Keratinocyte (primary cell): ENCODE measurements around the gene ALCAM. TPM values are rescaled to one million over a fixed set of nuclear protein-coding genes. Genes with fewer than 3 reads are reported as not detected.
A peak's percentile ranks its signal among the peaks of the same experiment; 100 is the strongest.

Source experiments
- DNase-seq: peaks from one replicate; pipeline ENCODE4 v3.0.0-alpha.2; 2011; ENCODE audit warnings: low read depth, missing footprints, low spot score
- FAIRE-seq: peaks from 2 replicates; lab custom pipeline; 2011; peaks lifted over from hg19 to GRCh38; lab: Jason Lieb, UNC
- H2AFZ ChIP-seq: 2 replicates; pipeline ENCODE4 v1.6.0; 2012; ENCODE audit warnings: low read length, control low read depth, inconsistent platforms; ENCODE audit not compliant: control insufficient read depth
- H3K27ac ChIP-seq: 2 replicates; pipeline ENCODE4 v1.5.1; 2011; ENCODE audit warnings: low read length; ENCODE audit not compliant: control insufficient read depth, insufficient read depth
- H3K27me3 ChIP-seq: 3 replicates; pipeline ENCODE4 v1.6.0; 2011; ENCODE audit warnings: low read length; ENCODE audit not compliant: control insufficient read depth, insufficient read depth; ENCODE audit errors: extremely low read depth
- H3K36me3 ChIP-seq, 2 experiments: 2 replicates in 1 of 2; 3 replicates in 1 of 2; pipeline ENCODE4 v1.5.1; 2011; ENCODE audit warnings: low read length in 2 of 2, mild to moderate bottlenecking in 1 of 2; ENCODE audit not compliant: control insufficient read depth in 2 of 2, insufficient read depth in 2 of 2; ENCODE audit errors: extremely low read depth in 1 of 2
- H3K4me1 ChIP-seq: 3 replicates; pipeline ENCODE4 v1.5.1; 2011; ENCODE audit warnings: low read length; ENCODE audit not compliant: control insufficient read depth, insufficient read depth; ENCODE audit errors: extremely low read depth
- H3K4me2 ChIP-seq: 3 replicates; pipeline ENCODE4 v1.6.0; 2011; ENCODE audit warnings: low read depth, low read length; ENCODE audit not compliant: control insufficient read depth, insufficient read depth; ENCODE audit errors: extremely low read depth
- H3K4me3 ChIP-seq, 3 experiments: fragments of 200-600 bp in 1 of 3; sonication (generic) in 1 of 3; 2 replicates in 2 of 3; 3 replicates in 1 of 3; pipeline ENCODE4 v1.5.1; 2011 to 2016; ENCODE audit warnings: low read length in 3 of 3, mild to moderate bottlenecking in 3 of 3, control low read depth in 2 of 3, inconsistent platforms in 1 of 3, low read depth in 1 of 3, mixed read lengths in 1 of 3, mixed run types in 1 of 3, moderate library complexity in 1 of 3; ENCODE audit not compliant: control insufficient read depth in 2 of 3, insufficient read depth in 2 of 3; ENCODE audit errors: extremely low read depth in 1 of 3
- H3K79me2 ChIP-seq: 2 replicates; pipeline ENCODE4 v1.6.0; 2012; ENCODE audit warnings: low read length; ENCODE audit not compliant: control insufficient read depth, insufficient read depth
- H3K9ac ChIP-seq: 3 replicates; pipeline ENCODE4 v1.6.0; 2011; ENCODE audit warnings: low read length; ENCODE audit not compliant: control insufficient read depth, insufficient read depth; ENCODE audit errors: extremely low read depth
- H3K9me1 ChIP-seq: 3 replicates; pipeline ENCODE4 v1.6.0; 2011; ENCODE audit warnings: low read length; ENCODE audit not compliant: control insufficient read depth, insufficient read depth; ENCODE audit errors: extremely low read depth
- H3K9me3 ChIP-seq: 2 replicates; pipeline ENCODE4 v1.5.1; 2012; ENCODE audit warnings: low read depth, low read length; ENCODE audit not compliant: control insufficient read depth
- H4K20me1 ChIP-seq: 3 replicates; pipeline ENCODE4 v1.6.0; 2011; ENCODE audit warnings: low read length; ENCODE audit not compliant: control insufficient read depth, insufficient read depth; ENCODE audit errors: extremely low read depth
- CTCF ChIP-seq, 3 experiments: IDR thresholded peaks in 1 of 3; conservative IDR thresholded peaks in 1 of 3; optimal IDR thresholded peaks in 1 of 3; 2 replicates in 2 of 3; 3 replicates in 1 of 3; pipeline versions ENCODE3 to v1.5.1; 2011; ENCODE audit warnings: low read length in 3 of 3, mild to moderate bottlenecking in 3 of 3, moderate library complexity in 2 of 3, control low read depth in 1 of 3, inconsistent platforms in 1 of 3; ENCODE audit not compliant: insufficient read depth in 2 of 3; ENCODE audit errors: extremely low read depth in 1 of 3
- EZH2 ChIP-seq: IDR thresholded peaks from one replicate; pipeline ENCODE4 v1.6.1; 2012; ENCODE audit warnings: inconsistent platforms, mild to moderate bottlenecking, low read length, moderate library complexity
- dilution Hi-C: fragments of 300-500 bp; cut with MboI; formaldehyde crosslinking; loops from one replicate; pipeline ENCODE4 v1.7.0; 2020; ENCODE audit warnings: low sequenced_read_pairs; ENCODE audit not compliant: extremely low pct_ligation_motif_present
- polyA plus RNA-seq, 5 experiments: library from polyadenylated mRNA; depleted of rRNA in 3 of 5; stranded (reverse) in 3 of 5; stranded (forward) in 1 of 5; unstranded in 1 of 5; fragments of >200 nt; gene quantifications; 1 replicate in 1 of 5; 2 replicates in 3 of 5; 3 replicates in 1 of 5; pipeline versions ENCODE4 v1.2.1 to v1.2.3, GENCODE V29; 2011 to 2012; ENCODE audit warnings: missing spikeins in 2 of 5, low read depth in 1 of 5, low replicate concordance in 1 of 5

Gene ALCAM
- polyA plus RNA-seq, 1 donor (not counting 4 experiments of a cell fraction or from before 2014, with no cell fraction given), result 71.3 TPM

DNA sequence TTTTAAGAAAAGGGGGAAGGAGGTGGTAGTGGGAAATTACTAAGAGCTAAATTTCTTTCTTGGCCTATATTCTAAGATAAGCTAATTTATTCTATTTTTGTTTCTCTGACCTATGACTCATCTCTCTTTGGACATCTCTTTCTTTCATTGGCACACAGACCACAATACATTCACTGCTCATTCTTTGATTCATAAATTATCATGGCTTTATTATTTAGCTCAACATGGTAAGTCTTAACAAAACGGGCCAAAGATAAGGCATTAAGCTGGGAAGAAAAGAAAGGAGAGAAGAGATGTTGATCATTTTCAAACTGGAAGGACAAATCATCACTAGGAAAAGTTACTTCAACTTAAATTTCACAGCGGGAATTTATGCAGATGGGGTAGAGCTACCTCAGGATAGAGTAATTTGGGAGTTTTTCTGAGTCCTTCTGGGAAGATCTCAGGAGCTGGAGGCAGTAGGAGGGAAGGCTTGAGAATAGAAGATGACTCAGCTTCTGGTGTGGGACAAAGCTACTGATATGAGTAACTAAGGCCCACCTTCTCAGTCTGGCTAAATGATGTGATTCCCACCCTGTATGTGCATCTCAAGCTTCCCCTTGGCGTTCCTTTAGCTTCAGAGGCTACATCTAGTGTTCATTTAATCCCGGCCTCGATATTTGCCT lies 7.5 kb upstream of the ALCAM start:
- no peak for FAIRE-seq
- no peaks in the 10 kb centered on the region for H4K20me1 ChIP-seq
- dilution Hi-C loops, result no loop called here
- no peak overlapping the region for H3K4me2 ChIP-seq
- H3K9me3 ChIP-seq, result no peaks in the 10 kb centered on the region
- no peaks in the 10 kb centered on the region for H3K36me3 ChIP-seq
- H3K4me3 ChIP-seq, result no peak overlapping the region
- no peaks in the 10 kb centered on the region for H3K9me1 ChIP-seq
- no peaks in the 10 kb centered on the region for H3K27me3 ChIP-seq
- no peak for DNase-seq
- no peak for TF ChIP-seq CTCF (optimal IDR thresholded peaks at IDR 0.05 in 1 of 3, IDR thresholded peaks at IDR 0.05 in 1 of 3, conservative IDR thresholded peaks at IDR 0.05 in 1 of 3; ENCODE audit: extremely low read depth in 1 of 3, insufficient read depth in 2 of 3, low read length in 3 of 3)
- no peak for TF ChIP-seq EZH2
- H3K79me2 ChIP-seq, result no peaks in the 10 kb centered on the region
- H3K27ac ChIP-seq, result peak overlapping the region; percentile 34
- peaks cover 54% of the 10 kb centered on the region for H3K4me1 ChIP-seq
- H3K9ac ChIP-seq, result no peak overlapping the region
- H2AFZ ChIP-seq, result no peak overlapping the region

- no peaks in the 10 kb centered on the region for H3K27me3 ChIP-seq
- H3K79me2 ChIP-seq, result no peaks in the 10 kb centered on the region
- no peak overlapping the region for H3K9ac ChIP-seq
- no peak for DNase-seq
- H3K9me3 ChIP-seq, result no peaks in the 10 kb centered on the region
- TF ChIP-seq EZH2, result no peak
- TF ChIP-seq CTCF (optimal IDR thresholded peaks at IDR 0.05 in 1 of 3, IDR thresholded peaks at IDR 0.05 in 1 of 3, conservative IDR thresholded peaks at IDR 0.05 in 1 of 3; ENCODE audit: extremely low read depth in 1 of 3, insufficient read depth in 2 of 3, low read length in 3 of 3), result no peak
- H3K4me2 ChIP-seq, result no peak overlapping the region
- no peak overlapping the region for H3K27ac ChIP-seq
- peaks cover 54% of the 10 kb centered on the region for H3K4me1 ChIP-seq
- H3K4me3 ChIP-seq, result no peak overlapping the region
- dilution Hi-C loops, result no loop called here
- H4K20me1 ChIP-seq, result no peaks in the 10 kb centered on the region
- H2AFZ ChIP-seq, result no peak overlapping the region
- H3K9me1 ChIP-seq, result no peaks in the 10 kb centered on the region
- no peaks in the 10 kb centered on the region for H3K36me3 ChIP-seq
- FAIRE-seq, result no peak
Measured at GRCh38 chr3:105360003-105360402, 6.7 kb upstream of the ALCAM start.
